ENCODE results near the gene ALG14. TPM values are rescaled to one million over a fixed set of nuclear protein-coding genes. Genes with fewer than 3 reads are reported as not detected.
"Not testable (repeated sequence)": the region's sequence is repeated elsewhere in the genome, so short reads cannot be mapped to it uniquely, and the experiment has no call there.

ALG14 gene
- total and polyA plus RNA-seq, 2 donors (not counting 1 experiment from before 2014, with no cell fraction given): 0.92 to 2.6 TPM

GRCh38 chr1:95093296-95093695, 20.5 kb upstream of the ALG14 start:
- CTCF ChIA-PET: no interaction called here

GRCh38 chr1:95092891-95093290, 20.1 kb upstream of the ALG14 start:
- intact Hi-C loops (cut with micrococcal nuclease); POLR2A ChIA-PET: not testable (repeated sequence)

More at GRCh38 chr1:95093296-95093695, 20.5 kb upstream of the ALG14 start:
- no peak for DNase-seq
- Histone ChIP-seq H2AFZ (ENCODE audit: insufficient read depth, low read depth, low read length, poor library complexity, severe bottlenecking) (no peak overlapping the region), H3K9me3 (ENCODE audit: control extremely low read depth in 1 of 3, control insufficient read depth in 2 of 3, insufficient read depth in 1 of 3, low read length in 2 of 3) (peaks cover 0 to 8% (median 0%) of the 10 kb centered on the region in 3 donors), H3K27ac (ENCODE audit: low read length in 2 of 2) (no peak overlapping the region), H3K36me3 (replicated peaks in 1 of 2; ENCODE audit: control extremely low read depth in 1 of 2, control insufficient read depth in 1 of 2, extremely low read depth in 1 of 2, insufficient read depth in 2 of 2, low read length in 1 of 2) (no peaks in the 10 kb centered on the region), H3K4me1 (ENCODE audit: control insufficient read depth in 2 of 2, insufficient read depth in 2 of 2, low read length in 2 of 2) (no peaks in the 10 kb centered on the region), H3K9ac (ENCODE audit: low read length) (no peak overlapping the region), H3K4me2 (replicated peaks; ENCODE audit: low read depth, low read length, poor library complexity, severe bottlenecking) (no peak overlapping the region), H3K27me3 (replicated peaks in 1 of 4; ENCODE audit: control extremely low read depth in 1 of 4, control insufficient read depth in 3 of 4, insufficient read depth in 4 of 4, low read length in 3 of 4) (no peaks in the 10 kb centered on the region), H4K20me1 (ENCODE audit: control insufficient read depth, insufficient read depth, low read length, poor library complexity, severe bottlenecking) (no peaks in the 10 kb centered on the region), H3K79me2 (ENCODE audit: control insufficient read depth, insufficient read depth, low read length) (no peaks in the 10 kb centered on the region), H3K4me3 (ENCODE audit: control extremely low read depth in 1 of 5, extremely low read depth in 1 of 5, insufficient read depth in 1 of 5, low read depth in 2 of 5, low read length in 4 of 5) (no peak overlapping the region)
- Mint-ChIP-seq H3K4me1 (peaks cover 5% of the 10 kb centered on the region), H3K4me3 (no peak overlapping the region), H3K27ac (no peak overlapping the region), H3K27me3 (peaks cover 13% of the 10 kb centered on the region), H3K9me3 (ENCODE audit: insufficient read depth) (no peaks in the 10 kb centered on the region)
- no peak for TF ChIP-seq CTCF (IDR thresholded peaks at IDR 0.05)
- no peak for TF ChIP-seq EZH2 (IDR thresholded peaks at IDR 0.05; ENCODE audit: borderline replicate concordance, insufficient read depth, low read depth, low read length, poor library complexity, severe bottlenecking)
- intact Hi-C loops (cut with micrococcal nuclease): no loop called here
- POLR2A ChIA-PET: no interaction called here
- WGBS (ENCODE audit: insufficient coverage): 92% methylated on average over 1 of the region's 1 CpG
- no peak for ATAC-seq (ENCODE audit: low read depth)

GRCh38 chr1:95091290-95091689, 18.5 kb upstream of the ALG14 start:
- H3K79me2 ChIP-seq (ENCODE audit: control insufficient read depth, insufficient read depth, low read length); H3K27me3 ChIP-seq (replicated peaks in 1 of 4; ENCODE audit: control extremely low read depth in 1 of 4, control insufficient read depth in 3 of 4, insufficient read depth in 4 of 4, low read length in 3 of 4); H3K36me3 ChIP-seq (replicated peaks in 1 of 2; ENCODE audit: control extremely low read depth in 1 of 2, control insufficient read depth in 1 of 2, extremely low read depth in 1 of 2, insufficient read depth in 2 of 2, low read length in 1 of 2); H3K4me1 ChIP-seq (ENCODE audit: control insufficient read depth in 2 of 2, insufficient read depth in 2 of 2, low read length in 2 of 2); H3K9me3 ChIP-seq (ENCODE audit: control extremely low read depth in 1 of 3, control insufficient read depth in 2 of 3, insufficient read depth in 1 of 3, low read length in 2 of 3); H3K4me3 ChIP-seq (ENCODE audit: control extremely low read depth in 1 of 5, extremely low read depth in 1 of 5, insufficient read depth in 1 of 5, low read depth in 2 of 5, low read length in 4 of 5); H3K9me3 Mint-ChIP-seq (ENCODE audit: insufficient read depth); H3K4me1 Mint-ChIP-seq; H3K4me3 Mint-ChIP-seq; H3K4me2 ChIP-seq (replicated peaks; ENCODE audit: low read depth, low read length, poor library complexity, severe bottlenecking); H3K9ac ChIP-seq (ENCODE audit: low read length); H3K27ac Mint-ChIP-seq; H2AFZ ChIP-seq (ENCODE audit: insufficient read depth, low read depth, low read length, poor library complexity, severe bottlenecking); intact Hi-C loops (cut with micrococcal nuclease); ATAC-seq (ENCODE audit: low read depth); CTCF ChIA-PET; H4K20me1 ChIP-seq (ENCODE audit: control insufficient read depth, insufficient read depth, low read length, poor library complexity, severe bottlenecking); DNase-seq; H3K27ac ChIP-seq (ENCODE audit: low read length in 2 of 2): not testable (repeated sequence)
- peaks cover 14% of the 10 kb centered on the region for H3K27me3 Mint-ChIP-seq
- POLR2A ChIA-PET: interaction anchor here (0.6 kb wide), 1 partner anchor 17 kb away, joined by 7 read pairs; no protein-coding TSS in a partner anchor
- 79% methylated on average over 23 of the region's 28 CpGs for WGBS (ENCODE audit: insufficient coverage)

More at GRCh38 chr1:95092891-95093290, 20.1 kb upstream of the ALG14 start:
- CTCF ChIA-PET; H3K27me3 Mint-ChIP-seq; H4K20me1 ChIP-seq (ENCODE audit: control insufficient read depth, insufficient read depth, low read length, poor library complexity, severe bottlenecking); H3K27me3 ChIP-seq (replicated peaks in 1 of 4; ENCODE audit: control extremely low read depth in 1 of 4, control insufficient read depth in 3 of 4, insufficient read depth in 4 of 4, low read length in 3 of 4); H3K4me1 Mint-ChIP-seq; H3K36me3 ChIP-seq (replicated peaks in 1 of 2; ENCODE audit: control extremely low read depth in 1 of 2, control insufficient read depth in 1 of 2, extremely low read depth in 1 of 2, insufficient read depth in 2 of 2, low read length in 1 of 2); DNase-seq; H3K9ac ChIP-seq (ENCODE audit: low read length); H3K27ac ChIP-seq (ENCODE audit: low read length in 2 of 2); ATAC-seq (ENCODE audit: low read depth); H2AFZ ChIP-seq (ENCODE audit: insufficient read depth, low read depth, low read length, poor library complexity, severe bottlenecking); H3K4me2 ChIP-seq (replicated peaks; ENCODE audit: low read depth, low read length, poor library complexity, severe bottlenecking); H3K27ac Mint-ChIP-seq; H3K9me3 Mint-ChIP-seq (ENCODE audit: insufficient read depth); H3K4me1 ChIP-seq (ENCODE audit: control insufficient read depth in 2 of 2, insufficient read depth in 2 of 2, low read length in 2 of 2); H3K79me2 ChIP-seq (ENCODE audit: control insufficient read depth, insufficient read depth, low read length); H3K4me3 Mint-ChIP-seq; H3K9me3 ChIP-seq (ENCODE audit: control extremely low read depth in 1 of 3, control insufficient read depth in 2 of 3, insufficient read depth in 1 of 3, low read length in 2 of 3); H3K4me3 ChIP-seq (ENCODE audit: control extremely low read depth in 1 of 5, extremely low read depth in 1 of 5, insufficient read depth in 1 of 5, low read depth in 2 of 5, low read length in 4 of 5): not testable (repeated sequence)
